ENCODE results near the gene SMC3. TPM values are rescaled to one million over a fixed set of nuclear protein-coding genes. Genes with fewer than 3 reads are reported as not detected.

The SMC3 gene
- total RNA-seq, 4 donors from 2014 or later = 35.5 to 62.0 (median 42.8) TPM

- H3K9me3 ChIP-seq = no peaks in the 10 kb centered on the region
- no peaks in the 10 kb centered on the region for H3K36me3 ChIP-seq
- WGBS, 2 donors (ENCODE audit: low coverage in 1 of 2) = 0% methylated on average over 4 of the region's 106 CpGs; no CpG with 5 or more reads in 1 of the 2 donors
- peak within 1 kb of the TSS; percentile 40 to 65 for H3K4me3 ChIP-seq
- H3K27ac ChIP-seq = peak within 1 kb of the TSS in 3 of 4 donors; percentile 73 to 88 (median 87)
- no peak for TF ChIP-seq POLR2A (IDR thresholded peaks at IDR 0.05)
- no peak for TF ChIP-seq POLR2AphosphoS5 (IDR thresholded peaks at IDR 0.05)
- no peak for TF ChIP-seq CTCF (IDR thresholded peaks at IDR 0.05)
- TF ChIP-seq EP300 (IDR thresholded peaks at IDR 0.05) = no peak
- H3K27me3 ChIP-seq = peaks cover 71% of the 10 kb centered on the region
- peaks cover 0 to 24% (median 13%) of the 10 kb centered on the region in 3 donors for H3K4me1 ChIP-seq
- peak; percentile 68 for ATAC-seq
Observed at GRCh38 chr10:110643653-110644597, 76.4 kb downstream of the SMC3 start, which contains the start of gene RBM20. RBM20 (plus strand) TSS chr10:110644336; CDS start chr10:110644455, 119 bp downstream.

- Histone ChIP-seq H3K27ac (peak overlapping the region in 3 of 4 donors; percentile 73 to 88 (median 87)), H3K27me3 (peaks cover 79% of the 10 kb centered on the region), H3K36me3 (no peaks in the 10 kb centered on the region), H3K9me3 (no peaks in the 10 kb centered on the region), H3K4me1 (peaks cover 0 to 24% (median 13%) of the 10 kb centered on the region in 3 donors), H3K4me3 (peak overlapping the region; percentile 40 to 65)
- ATAC-seq = no peak
- WGBS, 2 donors (ENCODE audit: low coverage in 1 of 2) = 38 to 48% methylated on average over 11 to 23 of the region's 31 CpGs
- TF ChIP-seq EP300 (IDR thresholded peaks at IDR 0.05) (no peak), POLR2A (IDR thresholded peaks at IDR 0.05) (no peak), CTCF (IDR thresholded peaks at IDR 0.05) (no peak), POLR2AphosphoS5 (IDR thresholded peaks at IDR 0.05) (no peak)
Observed at GRCh38 chr10:110644598-110645462, 77.3 kb downstream of the SMC3 start.

GRCh38 chr10:110646417-110647135 lies 79.1 kb downstream of the SMC3 start:
- TF ChIP-seq POLR2AphosphoS5 (IDR thresholded peaks at IDR 0.05) (no peak), EP300 (IDR thresholded peaks at IDR 0.05) (no peak), POLR2A (IDR thresholded peaks at IDR 0.05) (no peak), CTCF (IDR thresholded peaks at IDR 0.05) (no peak)
- peaks cover 0 to 24% (median 13%) of the 10 kb centered on the region in 3 donors for H3K4me1 ChIP-seq
- no peak for ATAC-seq
- no peaks in the 10 kb centered on the region for H3K36me3 ChIP-seq
- 70 to 79% methylated on average over 11 to 13 of the region's 13 CpGs for WGBS, 2 donors (ENCODE audit: low coverage in 1 of 2)
- no peak overlapping the region for H3K4me3 ChIP-seq
- H3K9me3 ChIP-seq = no peaks in the 10 kb centered on the region
- no peak overlapping the region for H3K27ac ChIP-seq
- H3K27me3 ChIP-seq = peaks cover 84% of the 10 kb centered on the region

GRCh38 chr10:110647136-110647430 lies 79.6 kb downstream of the SMC3 start:
- H3K36me3 ChIP-seq = no peaks in the 10 kb centered on the region
- no peaks in the 10 kb centered on the region for H3K9me3 ChIP-seq
- H3K4me1 ChIP-seq = peaks cover 0 to 24% (median 13%) of the 10 kb centered on the region in 3 donors
- H3K4me3 ChIP-seq = no peak overlapping the region
- TF ChIP-seq POLR2A (IDR thresholded peaks at IDR 0.05) (no peak), EP300 (IDR thresholded peaks at IDR 0.05) (no peak), CTCF (IDR thresholded peaks at IDR 0.05) (no peak), POLR2AphosphoS5 (IDR thresholded peaks at IDR 0.05) (no peak)
- H3K27ac ChIP-seq = no peak overlapping the region
- no peak for ATAC-seq
- peaks cover 81% of the 10 kb centered on the region for H3K27me3 ChIP-seq
- WGBS, 2 donors (ENCODE audit: low coverage in 1 of 2) = 50 to 70% methylated on average over 3 of the region's 3 CpGs
